HEK293 (cell line): ENCODE results near the gene PCNX3.

ENCODE experiments used
- CTCF ChIA-PET: fragments of 350-600 bp; formaldehyde crosslinking; extraction: SDS; loops from one replicate; lab custom pipeline; 2021; ENCODE audit warnings: antibody characterized with exemption; lab: Yijun Ruan, JAX
- POLR2A ChIA-PET: fragments of 300-600 bp; formaldehyde crosslinking; extraction: SDS; loops from one replicate; lab custom pipeline; 2020; ENCODE audit warnings: antibody characterized with exemption, inconsistent platforms; lab: Yijun Ruan, JAX
- H3K27ac ChIP-seq: fragments of 200-500 bp; sonication (Bioruptor generic); 2 replicates; pipeline ENCODE4 v1.5.1; 2014; ENCODE audit warnings: low read depth, low read length, control low read depth, inconsistent platforms; ENCODE audit errors: extremely low read depth
- H3K36me3 ChIP-seq, 2 experiments: fragments of 200-500 bp in 1 of 2; sonication (Bioruptor generic) in 1 of 2; 1 replicate in 1 of 2; 2 replicates in 1 of 2; pipeline ENCODE4 v1.5.1; 2014 to 2017; ENCODE audit warnings: inconsistent platforms in 2 of 2, low read length in 2 of 2; ENCODE audit not compliant: control insufficient read depth in 2 of 2, insufficient read depth in 1 of 2
- H3K4me1 ChIP-seq: fragments of 200-500 bp; sonication (Bioruptor generic); 2 replicates; pipeline ENCODE4 v1.5.1; 2014; ENCODE audit warnings: mild to moderate bottlenecking, low read length, inconsistent platforms; ENCODE audit not compliant: control insufficient read depth, insufficient read depth
- H3K4me3 ChIP-seq: 2 replicates; pipeline ENCODE4 v1.5.1; 2011; ENCODE audit warnings: low read depth, mild to moderate bottlenecking, control low read depth, low read length, moderate library complexity
- H3K9me3 ChIP-seq: fragments of 200-500 bp; sonication (Bioruptor generic); 2 replicates; pipeline ENCODE4 v1.5.1; 2014; ENCODE audit warnings: low read depth, low read length, inconsistent platforms; ENCODE audit not compliant: control insufficient read depth, insufficient read depth
- GLIS2 ChIP-seq: fragments of 450-650 bp; formaldehyde crosslinking; IDR thresholded peaks from 2 replicates; pipeline ENCODE4 v1.5.1; 2016; ENCODE audit warnings: missing biosample characterization, missing genetic modification characterization
- HOXC10 ChIP-seq: sonication (generic); formaldehyde crosslinking; IDR thresholded peaks from 2 replicates; pipeline ENCODE4 v1.8.1; 2023; ENCODE audit warnings: mild to moderate bottlenecking, missing genetic modification reagents
- KLF8 ChIP-seq: fragments of 450-650 bp; formaldehyde crosslinking; IDR thresholded peaks from 2 replicates; pipeline ENCODE4 v1.5.1; 2016; ENCODE audit warnings: missing biosample characterization, missing genetic modification characterization
- PRDM1 ChIP-seq: fragments of 450-650 bp; formaldehyde crosslinking; IDR thresholded peaks from 2 replicates; pipeline ENCODE4; 2016; ENCODE audit warnings: missing biosample characterization, missing genetic modification characterization
- REPIN1 ChIP-seq: fragments of 450-650 bp; formaldehyde crosslinking; IDR thresholded peaks from 2 replicates; pipeline ENCODE4 v1.5.1; 2017; ENCODE audit warnings: missing biosample characterization, missing genetic modification characterization, low read depth
- TCF7L2 ChIP-seq: IDR thresholded peaks from 2 replicates; pipeline ENCODE4 v1.6.1; 2011; ENCODE audit warnings: low read depth, mild to moderate bottlenecking, inconsistent platforms, low read length, moderate library complexity, borderline replicate concordance
- WT1 ChIP-seq: fragments of 450-650 bp; formaldehyde crosslinking; IDR thresholded peaks from 2 replicates; pipeline ENCODE4 v1.5.1; 2016; ENCODE audit warnings: missing biosample characterization, missing genetic modification characterization
- YY1 ChIP-seq: fragments of 450-650 bp; formaldehyde crosslinking; IDR thresholded peaks from 2 replicates; pipeline ENCODE4 v1.5.1; 2018; ENCODE audit warnings: missing biosample characterization, missing genetic modification characterization
- ZBTB21 ChIP-seq: fragments of 450-650 bp; formaldehyde crosslinking; IDR thresholded peaks from 2 replicates; pipeline ENCODE4 v1.5.1; 2017; ENCODE audit warnings: missing biosample characterization, missing genetic modification characterization
- ZBTB48 ChIP-seq: fragments of 450-650 bp; formaldehyde crosslinking; IDR thresholded peaks from 2 replicates; pipeline ENCODE4 v1.5.1; 2016; ENCODE audit warnings: missing biosample characterization, missing genetic modification characterization
- ZFP37 ChIP-seq: fragments of 450-650 bp; formaldehyde crosslinking; IDR thresholded peaks from 2 replicates; pipeline ENCODE4 v1.5.1; 2016; ENCODE audit warnings: missing biosample characterization, missing genetic modification characterization
- ZNF155 ChIP-seq: fragments of 450-650 bp; formaldehyde crosslinking; IDR thresholded peaks from 2 replicates; pipeline ENCODE4 v1.5.1; 2016; ENCODE audit warnings: missing biosample characterization, missing genetic modification characterization
- ZNF184 ChIP-seq: fragments of 450-650 bp; IDR thresholded peaks from 2 replicates; pipeline ENCODE4 v1.5.1; 2018; ENCODE audit warnings: missing biosample characterization, mild to moderate bottlenecking, missing genetic modification characterization
- ZNF211 ChIP-seq: fragments of 450-650 bp; formaldehyde crosslinking; IDR thresholded peaks from 2 replicates; pipeline ENCODE4 v1.5.1; 2016; ENCODE audit warnings: low read depth, missing biosample characterization, missing genetic modification characterization
- ZNF335 ChIP-seq: fragments of 450-650 bp; formaldehyde crosslinking; conservative IDR thresholded peaks from 2 replicates; pipeline ENCODE4 v1.5.1; 2016; ENCODE audit warnings: missing biosample characterization, missing genetic modification characterization
- ZNF341 ChIP-seq: fragments of 450-650 bp; formaldehyde crosslinking; IDR thresholded peaks from 2 replicates; pipeline ENCODE4; 2016; ENCODE audit warnings: low read depth, missing biosample characterization, missing genetic modification characterization
- ZNF354C ChIP-seq: fragments of 450-650 bp; formaldehyde crosslinking; IDR thresholded peaks from 2 replicates; pipeline ENCODE4 v1.5.1; 2016; ENCODE audit warnings: missing biosample characterization, missing genetic modification characterization, low read depth, borderline replicate concordance
- ZNF394 ChIP-seq: fragments of 450-650 bp; formaldehyde crosslinking; IDR thresholded peaks from 2 replicates; pipeline ENCODE4 v1.5.1; 2016; ENCODE audit warnings: missing biosample characterization, missing genetic modification characterization, mild to moderate bottlenecking, moderate library complexity, borderline replicate concordance
- ZNF404 ChIP-seq: fragments of 450-650 bp; formaldehyde crosslinking; IDR thresholded peaks from 2 replicates; pipeline ENCODE4 v1.5.1; 2017; ENCODE audit warnings: missing biosample characterization, missing genetic modification characterization
- ZNF600 ChIP-seq: fragments of 450-650 bp; formaldehyde crosslinking; IDR thresholded peaks from 2 replicates; pipeline ENCODE4 v1.5.1; 2016; ENCODE audit warnings: missing biosample characterization, missing genetic modification characterization
- ZNF621 ChIP-seq: fragments of 450-650 bp; formaldehyde crosslinking; IDR thresholded peaks from 2 replicates; pipeline ENCODE4 v1.5.1; 2017; ENCODE audit warnings: missing biosample characterization, missing genetic modification characterization
- ZNF658 ChIP-seq: fragments of 450-650 bp; formaldehyde crosslinking; IDR thresholded peaks from 2 replicates; pipeline ENCODE4; 2016; ENCODE audit warnings: missing biosample characterization, missing genetic modification characterization
- ZNF792 ChIP-seq: fragments of 450-650 bp; formaldehyde crosslinking; IDR thresholded peaks from 2 replicates; pipeline ENCODE4 v1.5.1; 2016; ENCODE audit warnings: missing biosample characterization, missing genetic modification characterization
- ZNF837 ChIP-seq: fragments of 450-650 bp; formaldehyde crosslinking; IDR thresholded peaks from 2 replicates; pipeline ENCODE4 v1.5.1; 2016; ENCODE audit warnings: missing biosample characterization, missing genetic modification characterization
- ZSCAN23 ChIP-seq: fragments of 450-650 bp; formaldehyde crosslinking; IDR thresholded peaks from 2 replicates; pipeline ENCODE4 v1.5.1; 2016; ENCODE audit warnings: missing biosample characterization, missing genetic modification characterization
- TF ChIP-seq, protein P1 (sequence below): fragments of 450-650 bp; formaldehyde crosslinking; optimal IDR thresholded peaks from 2 replicates; pipeline ENCODE3; 2016; ENCODE audit warnings: missing biosample characterization, mild to moderate bottlenecking, missing genetic modification characterization
- TF ChIP-seq, protein P2 (sequence below): fragments of 450-650 bp; formaldehyde crosslinking; IDR thresholded peaks from 2 replicates; pipeline ENCODE4 v1.5.1; 2016; ENCODE audit warnings: missing biosample characterization, missing genetic modification characterization
- TF ChIP-seq, protein P3 (sequence below): fragments of 450-650 bp; formaldehyde crosslinking; IDR thresholded peaks from 2 replicates; pipeline ENCODE4 v1.5.1; 2017; ENCODE audit warnings: missing biosample characterization, missing genetic modification characterization
- TF ChIP-seq, protein P4 (sequence below): fragments of 450-650 bp; formaldehyde crosslinking; IDR thresholded peaks from 2 replicates; pipeline ENCODE4 v1.5.1; 2017; ENCODE audit warnings: missing biosample characterization, missing genetic modification characterization
- TF ChIP-seq, protein P5 (sequence below): fragments of 450-650 bp; formaldehyde crosslinking; IDR thresholded peaks from 2 replicates; pipeline ENCODE4 v1.5.1; 2016; ENCODE audit warnings: missing biosample characterization, missing genetic modification characterization, low read depth

The PCNX3 gene

DNA sequence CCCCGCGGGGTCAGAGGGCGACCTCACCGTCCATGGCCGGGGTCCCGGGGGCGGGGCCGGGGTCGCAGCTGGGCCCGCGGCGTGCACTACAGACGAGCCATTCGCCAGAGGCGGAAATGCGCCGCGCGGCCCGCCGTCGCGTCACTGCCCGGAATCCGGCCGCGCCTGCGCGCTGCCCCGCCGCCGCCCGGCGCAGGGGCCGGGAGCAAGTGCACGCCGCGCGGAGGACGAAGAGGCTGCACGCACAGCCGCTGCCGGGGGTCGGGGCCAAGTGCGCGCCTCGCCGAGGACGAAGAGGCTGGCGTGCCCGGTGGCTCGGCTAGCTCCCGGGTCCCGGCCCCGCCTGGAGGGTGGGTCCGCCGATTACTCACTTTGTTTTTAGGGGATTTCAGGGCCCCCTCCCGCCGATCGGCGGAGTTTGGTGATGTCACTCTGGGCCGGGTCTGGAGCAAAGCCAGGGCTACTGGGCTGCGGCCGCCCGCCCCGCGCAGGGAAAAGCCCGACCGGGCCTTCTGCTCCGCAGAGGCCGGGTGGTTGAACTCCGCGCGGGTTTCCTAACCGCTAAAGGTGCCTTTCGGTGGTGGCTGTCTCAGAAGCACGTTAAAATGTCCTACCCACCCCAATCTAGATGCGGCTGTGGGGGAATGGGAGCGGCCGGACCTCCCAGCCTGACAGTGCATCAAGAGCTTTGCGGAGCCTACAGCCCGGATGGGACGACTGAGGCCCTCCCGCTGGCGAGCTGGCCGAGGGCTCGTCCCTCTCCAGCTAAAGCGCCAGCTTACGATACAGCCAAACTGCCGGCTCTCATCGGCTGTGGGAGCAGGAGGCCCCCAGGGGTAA lies 47.4 kb downstream of the PCNX3 start, which contains the start of gene RELA (continued):
- no peak for TF ChIP-seq ZNF184 (tag by site-specific recombination)
- TF ChIP-seq, protein P1, sequence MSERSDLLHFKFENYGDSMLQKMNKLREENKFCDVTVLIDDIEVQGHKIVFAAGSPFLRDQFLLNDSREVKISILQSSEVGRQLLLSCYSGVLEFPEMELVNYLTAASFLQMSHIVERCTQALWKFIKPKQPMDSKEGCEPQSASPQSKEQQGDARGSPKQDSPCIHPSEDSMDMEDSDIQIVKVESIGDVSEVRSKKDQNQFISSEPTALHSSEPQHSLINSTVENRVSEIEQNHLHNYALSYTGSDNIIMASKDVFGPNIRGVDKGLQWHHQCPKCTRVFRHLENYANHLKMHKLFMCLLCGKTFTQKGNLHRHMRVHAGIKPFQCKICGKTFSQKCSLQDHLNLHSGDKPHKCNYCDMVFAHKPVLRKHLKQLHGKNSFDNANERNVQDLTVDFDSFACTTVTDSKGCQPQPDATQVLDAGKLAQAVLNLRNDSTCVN (tag by site-specific recombination) = peak; percentile 80
- peak; percentile 90 for TF ChIP-seq KLF8
- TF ChIP-seq, protein P2, sequence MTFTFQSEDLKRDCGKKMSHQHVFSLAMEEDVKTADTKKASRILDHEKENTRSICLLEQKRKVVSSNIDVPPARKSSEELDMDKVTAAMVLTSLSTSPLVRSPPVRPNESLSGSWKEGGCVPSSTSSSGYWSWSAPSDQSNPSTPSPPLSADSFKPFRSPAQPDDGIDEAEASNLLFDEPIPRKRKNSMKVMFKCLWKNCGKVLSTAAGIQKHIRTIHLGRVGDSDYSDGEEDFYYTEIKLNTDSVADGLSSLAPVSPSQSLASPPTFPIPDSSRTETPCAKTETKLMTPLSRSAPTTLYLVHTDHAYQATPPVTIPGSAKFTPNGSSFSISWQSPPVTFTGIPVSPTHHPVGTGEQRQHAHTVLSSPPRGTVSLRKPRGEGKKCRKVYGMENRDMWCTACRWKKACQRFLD (tag by site-specific recombination) = no peak
- peak; percentile 44; the same call in 1 of the 2 replicates for TF ChIP-seq ZNF394 (tag by site-specific recombination)
- TF ChIP-seq, protein P3, sequence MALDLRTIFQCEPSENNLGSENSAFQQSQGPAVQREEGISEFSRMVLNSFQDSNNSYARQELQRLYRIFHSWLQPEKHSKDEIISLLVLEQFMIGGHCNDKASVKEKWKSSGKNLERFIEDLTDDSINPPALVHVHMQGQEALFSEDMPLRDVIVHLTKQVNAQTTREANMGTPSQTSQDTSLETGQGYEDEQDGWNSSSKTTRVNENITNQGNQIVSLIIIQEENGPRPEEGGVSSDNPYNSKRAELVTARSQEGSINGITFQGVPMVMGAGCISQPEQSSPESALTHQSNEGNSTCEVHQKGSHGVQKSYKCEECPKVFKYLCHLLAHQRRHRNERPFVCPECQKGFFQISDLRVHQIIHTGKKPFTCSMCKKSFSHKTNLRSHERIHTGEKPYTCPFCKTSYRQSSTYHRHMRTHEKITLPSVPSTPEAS = no peak
- TF ChIP-seq, protein P4, sequence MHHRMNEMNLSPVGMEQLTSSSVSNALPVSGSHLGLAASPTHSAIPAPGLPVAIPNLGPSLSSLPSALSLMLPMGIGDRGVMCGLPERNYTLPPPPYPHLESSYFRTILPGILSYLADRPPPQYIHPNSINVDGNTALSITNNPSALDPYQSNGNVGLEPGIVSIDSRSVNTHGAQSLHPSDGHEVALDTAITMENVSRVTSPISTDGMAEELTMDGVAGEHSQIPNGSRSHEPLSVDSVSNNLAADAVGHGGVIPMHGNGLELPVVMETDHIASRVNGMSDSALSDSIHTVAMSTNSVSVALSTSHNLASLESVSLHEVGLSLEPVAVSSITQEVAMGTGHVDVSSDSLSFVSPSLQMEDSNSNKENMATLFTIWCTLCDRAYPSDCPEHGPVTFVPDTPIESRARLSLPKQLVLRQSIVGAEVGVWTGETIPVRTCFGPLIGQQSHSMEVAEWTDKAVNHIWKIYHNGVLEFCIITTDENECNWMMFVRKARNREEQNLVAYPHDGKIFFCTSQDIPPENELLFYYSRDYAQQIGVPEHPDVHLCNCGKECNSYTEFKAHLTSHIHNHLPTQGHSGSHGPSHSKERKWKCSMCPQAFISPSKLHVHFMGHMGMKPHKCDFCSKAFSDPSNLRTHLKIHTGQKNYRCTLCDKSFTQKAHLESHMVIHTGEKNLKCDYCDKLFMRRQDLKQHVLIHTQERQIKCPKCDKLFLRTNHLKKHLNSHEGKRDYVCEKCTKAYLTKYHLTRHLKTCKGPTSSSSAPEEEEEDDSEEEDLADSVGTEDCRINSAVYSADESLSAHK = no peak
- TF ChIP-seq ZBTB48 = peak; percentile 98
- TF ChIP-seq ZNF335 (tag by site-specific recombination) = peak; percentile 91
- peak; percentile 54; the same call in 1 of the 2 replicates for TF ChIP-seq ZBTB21 (tag by site-specific recombination)
- TF ChIP-seq ZNF600 (tag by site-specific recombination) = peak; percentile 91
- no peak for TF ChIP-seq ZNF354C
- TF ChIP-seq, protein P5, sequence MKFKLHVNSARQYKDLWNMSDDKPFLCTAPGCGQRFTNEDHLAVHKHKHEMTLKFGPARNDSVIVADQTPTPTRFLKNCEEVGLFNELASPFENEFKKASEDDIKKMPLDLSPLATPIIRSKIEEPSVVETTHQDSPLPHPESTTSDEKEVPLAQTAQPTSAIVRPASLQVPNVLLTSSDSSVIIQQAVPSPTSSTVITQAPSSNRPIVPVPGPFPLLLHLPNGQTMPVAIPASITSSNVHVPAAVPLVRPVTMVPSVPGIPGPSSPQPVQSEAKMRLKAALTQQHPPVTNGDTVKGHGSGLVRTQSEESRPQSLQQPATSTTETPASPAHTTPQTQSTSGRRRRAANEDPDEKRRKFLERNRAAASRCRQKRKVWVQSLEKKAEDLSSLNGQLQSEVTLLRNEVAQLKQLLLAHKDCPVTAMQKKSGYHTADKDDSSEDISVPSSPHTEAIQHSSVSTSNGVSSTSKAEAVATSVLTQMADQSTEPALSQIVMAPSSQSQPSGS = peak; percentile 90
- TF ChIP-seq ZNF341 (tag by site-specific recombination) = peak; percentile 77
- peak; percentile 86; the same call in 1 of the 2 replicates for TF ChIP-seq ZFP37 (tag by site-specific recombination)
- TF ChIP-seq, all 188 proteins: peak for 40

DNA sequence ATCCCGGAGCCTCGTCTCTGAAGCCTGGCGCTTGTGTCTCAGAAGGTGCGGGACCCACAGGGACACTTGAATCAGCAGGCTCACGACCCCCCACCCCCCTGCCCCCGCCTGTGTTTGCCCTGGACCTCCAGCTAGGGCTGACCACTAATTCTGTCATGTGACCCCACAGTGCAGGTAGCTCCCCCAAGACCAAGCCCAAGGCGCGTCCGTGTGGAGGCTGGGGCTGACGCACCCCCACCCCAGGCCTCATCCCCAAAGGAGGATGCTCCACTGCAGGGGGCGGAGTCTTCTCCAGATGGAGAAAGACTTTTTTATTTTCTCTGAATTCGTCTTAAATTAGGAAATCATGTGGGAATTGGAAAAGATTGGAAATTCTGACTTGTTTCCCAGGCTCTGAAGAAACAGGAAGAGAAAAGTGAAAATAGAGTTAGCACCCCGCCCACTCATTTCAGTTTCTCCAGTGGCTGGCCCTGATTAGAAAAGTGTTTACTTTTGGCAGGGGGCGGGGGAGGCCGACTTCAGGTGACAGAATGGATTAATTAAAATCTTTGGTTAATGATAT lies 48.1 kb downstream of the PCNX3 start:
- CTCF ChIA-PET = no interaction called here
- Histone ChIP-seq H3K36me3 (peaks cover 7 to 27% of the 10 kb centered on the region in 2 experiments; a peak in 2 of 3 replicates), H3K4me1 (no peaks in the 10 kb centered on the region), H3K9me3 (no peaks in the 10 kb centered on the region), H3K27ac (peak overlapping the region; percentile 93), H3K4me3 (peak overlapping the region; percentile 82)
- POLR2A ChIA-PET = interaction anchor here (0.8 to 3.0 kb wide), 16 partner anchors 9 to 227 kb away, joined by 3 to 34 read pairs (median 6); partner anchors contain the start of genes CCDC85B, KAT5, MALAT1 and RNASEH2C
- TF ChIP-seq ZFP37 (tag by site-specific recombination) (no peak), ZNF155 (tag by site-specific recombination) (no peak), WT1 (tag by site-specific recombination) (no peak), HOXC10 (CRISPR knock-in tag) (no peak), TCF7L2 (no peak), PRDM1 (tag by site-specific recombination) (peak; percentile 62; the same call in 1 of the 2 replicates), YY1 (tag by site-specific recombination) (no peak), ZNF211 (tag by site-specific recombination) (no peak), REPIN1 (tag by site-specific recombination) (no peak), ZNF658 (no peak), ZNF837 (tag by site-specific recombination) (no peak), ZNF621 (tag by site-specific recombination) (no peak), GLIS2 (tag by site-specific recombination) (peak; percentile 78), ZSCAN23 (tag by site-specific recombination) (no peak), ZNF404 (no peak), ZNF792 (tag by site-specific recombination) (no peak)
